Neural cell (in vitro differentiated cells): Measurements from ENCODE around the gene DNAI4.

ENCODE experiments used
- CTCF ChIP-seq: fragments of 450-650 bp; IDR thresholded peaks from 2 replicates; pipeline ENCODE4 v1.5.1; 2014; ENCODE audit warnings: antibody characterized with exemption, mild to moderate bottlenecking, moderate library complexity; ENCODE audit not compliant: poor library complexity, severe bottlenecking
- EP300 ChIP-seq: fragments of 450-650 bp; conservative IDR thresholded peaks from 2 replicates; pipeline ENCODE4 v1.6.1; 2014; ENCODE audit warnings: antibody characterized with exemption, mild to moderate bottlenecking, moderate library complexity; ENCODE audit not compliant: poor library complexity, severe bottlenecking
- POLR2AphosphoS5 ChIP-seq: IDR thresholded peaks from 2 replicates; pipeline ENCODE4 v1.6.1; 2012
- RAD21 ChIP-seq: fragments of 450-650 bp; conservative IDR thresholded peaks from 2 replicates; pipeline ENCODE4 v1.6.1; 2014; ENCODE audit warnings: antibody characterized with exemption, mild to moderate bottlenecking, moderate library complexity
- TAF1 ChIP-seq: IDR thresholded peaks from 2 replicates; pipeline ENCODE4 v1.6.1; 2012; ENCODE audit warnings: low read depth

GRCh38 chr1:66917476-66917875, 7.2 kb downstream of the DNAI4 start:
- TF ChIP-seq CTCF = no peak
- TF ChIP-seq POLR2AphosphoS5 = no peak
- no peak for TF ChIP-seq RAD21
- no peak for TF ChIP-seq TAF1
- TF ChIP-seq EP300 = no peak
